ENCODE data around the gene SCUBE2. TPM values are rescaled to one million over a fixed set of nuclear protein-coding genes. Genes with fewer than 3 reads are reported as not detected.
A peak's percentile ranks its signal among the peaks of the same experiment; 100 is the strongest.
"Not testable (repeated sequence)": the region's sequence is repeated elsewhere in the genome, so short reads cannot be mapped to it uniquely, and the experiment has no call there.

The SCUBE2 gene
- total RNA-seq, 1 donor from 2014 or later, result 36.3 TPM

DNA sequence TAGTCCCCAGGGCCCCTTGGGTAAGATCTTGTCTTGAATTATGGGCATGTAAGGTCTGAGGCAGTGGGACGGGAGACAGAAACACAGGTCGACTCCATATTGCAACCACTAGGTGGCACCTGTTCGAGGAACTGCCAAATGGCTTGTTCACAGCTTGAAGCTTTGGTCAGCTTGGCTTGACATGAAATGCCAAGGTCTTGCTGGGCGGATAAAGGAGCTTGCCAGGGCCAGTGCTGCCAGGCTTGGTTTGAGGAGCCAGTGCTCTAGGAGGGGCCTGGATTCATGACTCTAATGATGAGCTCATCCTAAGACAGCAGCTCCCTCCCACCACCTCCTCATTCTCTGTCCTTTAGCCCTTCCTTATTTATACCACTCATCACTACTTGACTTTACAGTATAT lies 75.7 kb downstream of the SCUBE2 start:
- intact Hi-C loops (cut with DNase I), result loop anchor here (2.0 kb wide), 1 partner anchor 121 kb away; no protein-coding TSS in a partner anchor
- no peak overlapping the region for H3K4me3 ChIP-seq
- H3K27me3 ChIP-seq, result no peaks in the 10 kb centered on the region
- H3K9me3 ChIP-seq, result no peaks in the 10 kb centered on the region
- DNase-seq (ENCODE audit: extremely low spot score in 2 of 2), result no peak
- H3K36me3 ChIP-seq, result no peaks in the 10 kb centered on the region
- no peak overlapping the region for H3K27ac ChIP-seq
- peaks cover 5% of the 10 kb centered on the region for H3K4me1 ChIP-seq
- TF ChIP-seq, protein P1, sequence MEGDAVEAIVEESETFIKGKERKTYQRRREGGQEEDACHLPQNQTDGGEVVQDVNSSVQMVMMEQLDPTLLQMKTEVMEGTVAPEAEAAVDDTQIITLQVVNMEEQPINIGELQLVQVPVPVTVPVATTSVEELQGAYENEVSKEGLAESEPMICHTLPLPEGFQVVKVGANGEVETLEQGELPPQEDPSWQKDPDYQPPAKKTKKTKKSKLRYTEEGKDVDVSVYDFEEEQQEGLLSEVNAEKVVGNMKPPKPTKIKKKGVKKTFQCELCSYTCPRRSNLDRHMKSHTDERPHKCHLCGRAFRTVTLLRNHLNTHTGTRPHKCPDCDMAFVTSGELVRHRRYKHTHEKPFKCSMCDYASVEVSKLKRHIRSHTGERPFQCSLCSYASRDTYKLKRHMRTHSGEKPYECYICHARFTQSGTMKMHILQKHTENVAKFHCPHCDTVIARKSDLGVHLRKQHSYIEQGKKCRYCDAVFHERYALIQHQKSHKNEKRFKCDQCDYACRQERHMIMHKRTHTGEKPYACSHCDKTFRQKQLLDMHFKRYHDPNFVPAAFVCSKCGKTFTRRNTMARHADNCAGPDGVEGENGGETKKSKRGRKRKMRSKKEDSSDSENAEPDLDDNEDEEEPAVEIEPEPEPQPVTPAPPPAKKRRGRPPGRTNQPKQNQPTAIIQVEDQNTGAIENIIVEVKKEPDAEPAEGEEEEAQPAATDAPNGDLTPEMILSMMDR (IDR thresholded peaks at IDR 0.05), result peak; percentile 45 to 67 (median 45)
- no peak for TF ChIP-seq POLR2AphosphoS5 (IDR thresholded peaks at IDR 0.05; ENCODE audit: insufficient read depth in 1 of 2, low read depth in 1 of 2)

- intact Hi-C loops (cut with DNase I), result loop anchor here (2.0 kb wide), 1 partner anchor 122 kb away; no protein-coding TSS in a partner anchor
- Histone ChIP-seq H3K27me3 (no peaks in the 10 kb centered on the region), H3K9me3 (no peaks in the 10 kb centered on the region), H3K4me1 (peaks cover 5% of the 10 kb centered on the region), H3K4me3 (no peak overlapping the region), H3K27ac (no peak overlapping the region), H3K36me3 (no peaks in the 10 kb centered on the region)
- TF ChIP-seq POLR2A (IDR thresholded peaks at IDR 0.05) (no peak), POLR2AphosphoS5 (IDR thresholded peaks at IDR 0.05; ENCODE audit: insufficient read depth in 1 of 2, low read depth in 1 of 2) (no peak)
- TF ChIP-seq, protein P1 (IDR thresholded peaks at IDR 0.05), result no peak
- DNase-seq (ENCODE audit: extremely low spot score in 2 of 2), result no peak
Measured at GRCh38 chr11:9014826-9015225, 76.6 kb downstream of the SCUBE2 start.

DNA sequence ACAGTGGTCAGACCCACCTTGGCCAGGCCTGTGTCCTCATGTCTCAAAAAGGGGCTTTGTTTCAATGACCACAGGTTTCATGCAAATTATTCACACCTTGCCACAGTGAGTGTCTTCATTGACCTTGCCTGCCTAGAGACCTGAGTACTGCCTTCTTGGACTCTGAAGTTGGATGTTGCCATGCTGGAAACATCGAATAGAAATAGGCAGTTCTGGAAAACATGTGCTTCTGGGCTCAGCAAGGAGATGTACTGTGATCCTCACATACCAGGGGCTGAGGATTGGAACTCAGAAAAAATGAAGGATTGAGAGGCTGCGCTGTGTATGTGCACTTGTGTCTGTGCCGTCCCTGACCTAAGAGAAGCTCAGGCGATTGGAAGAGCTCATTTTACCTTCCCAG lies 78.0 kb downstream of the SCUBE2 start:
- intact Hi-C loops (cut with DNase I), result no loop called here
- Histone ChIP-seq H3K27ac (no peak overlapping the region), H3K36me3 (no peaks in the 10 kb centered on the region), H3K9me3 (no peaks in the 10 kb centered on the region), H3K27me3 (no peaks in the 10 kb centered on the region), H3K4me1 (peaks cover 5% of the 10 kb centered on the region), H3K4me3 (no peak overlapping the region)
- DNase-seq (ENCODE audit: extremely low spot score in 2 of 2), result no peak
- TF ChIP-seq POLR2A (IDR thresholded peaks at IDR 0.05) (no peak), POLR2AphosphoS5 (IDR thresholded peaks at IDR 0.05; ENCODE audit: insufficient read depth in 1 of 2, low read depth in 1 of 2) (no peak)
- TF ChIP-seq, protein P1 (IDR thresholded peaks at IDR 0.05), result no peak

DNA sequence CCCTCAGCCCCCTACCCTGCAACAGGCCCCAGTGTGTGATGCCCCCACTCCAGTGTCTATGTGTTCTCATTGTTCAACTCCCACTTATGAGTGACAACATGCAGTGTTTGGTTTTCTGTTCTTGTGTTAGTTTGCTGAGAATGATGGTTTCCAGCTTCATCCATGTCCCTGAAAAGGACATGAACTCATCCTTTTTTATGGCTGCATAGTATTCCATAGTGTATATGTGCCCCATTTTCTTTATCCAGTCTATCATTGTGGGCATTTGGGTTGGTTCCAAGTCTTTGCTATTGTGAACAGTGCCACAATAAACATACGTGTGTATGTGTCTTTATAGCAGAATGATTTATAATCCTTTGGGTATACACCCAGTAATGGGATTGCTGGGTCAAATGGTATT lies 81.9 kb downstream of the SCUBE2 start:
- DNase-seq (ENCODE audit: extremely low spot score in 2 of 2); H3K27me3 ChIP-seq; intact Hi-C loops (cut with DNase I); H3K9me3 ChIP-seq; H3K36me3 ChIP-seq; H3K4me3 ChIP-seq; H3K27ac ChIP-seq; H3K4me1 ChIP-seq: not testable (repeated sequence)

DNA sequence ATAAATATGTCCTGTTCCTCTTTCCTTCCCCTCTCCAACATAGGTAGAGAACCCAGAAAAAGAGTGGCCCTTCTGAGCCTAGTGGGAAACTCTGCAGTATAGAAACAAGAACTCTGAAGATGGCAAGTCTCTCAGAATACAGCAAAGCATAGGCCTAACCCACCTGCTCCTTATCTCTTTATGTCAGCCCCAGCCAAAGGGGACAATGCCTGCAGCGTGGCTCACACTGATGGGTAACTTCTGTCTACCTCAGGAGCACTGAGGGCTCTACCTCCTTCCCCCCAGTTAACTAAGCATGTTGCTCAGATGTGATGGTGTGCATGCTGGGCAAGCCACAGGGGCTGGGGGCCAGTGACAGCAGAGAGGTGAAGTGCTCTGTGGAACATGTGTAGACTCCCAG lies 82.7 kb downstream of the SCUBE2 start:
- H3K4me1 ChIP-seq, result peaks cover 15% of the 10 kb centered on the region
- H3K4me3 ChIP-seq, result no peak overlapping the region
- no peak for DNase-seq (ENCODE audit: extremely low spot score in 2 of 2)
- TF ChIP-seq POLR2A (IDR thresholded peaks at IDR 0.05), result no peak
- TF ChIP-seq POLR2AphosphoS5 (IDR thresholded peaks at IDR 0.05; ENCODE audit: insufficient read depth in 1 of 2, low read depth in 1 of 2), result no peak
- TF ChIP-seq, protein P1 (IDR thresholded peaks at IDR 0.05), result no peak
- no peaks in the 10 kb centered on the region for H3K36me3 ChIP-seq
- H3K27me3 ChIP-seq, result no peaks in the 10 kb centered on the region
- H3K9me3 ChIP-seq, result no peaks in the 10 kb centered on the region
- H3K27ac ChIP-seq, result no peak overlapping the region
- intact Hi-C loops (cut with DNase I), result no loop called here

Measured in vagina (tissue), 2 donors.